Peyer's patch (tissue), 4 donors: Measurements from ENCODE around the gene ENAH. TPM values are rescaled to one million over a fixed set of nuclear protein-coding genes. Genes with fewer than 3 reads are reported as not detected.
A peak's percentile ranks its signal among the peaks of the same experiment; 100 is the strongest.

Source experiments
- DNase-seq, 3 donors: peaks; one replicate each; pipeline ENCODE4 v3.0.0-alpha.2; 2017 to 2019
- H3K27ac ChIP-seq, 4 donors: fragments of 200-600 bp; sonication (generic); one replicate each; pipeline ENCODE4 v1.5.1; 2016 to 2019
- H3K27me3 ChIP-seq, 2 donors: fragments of 200-600 bp; sonication (generic); one replicate each; pipeline ENCODE4 v1.5.1; 2019
- H3K36me3 ChIP-seq, 3 donors: fragments of 200-600 bp; sonication (generic); one replicate each; pipeline ENCODE4 v1.5.1; 2016 to 2019
- H3K4me1 ChIP-seq, 4 donors: fragments of 200-600 bp; sonication (generic); one replicate each; pipeline ENCODE4 v1.5.1; 2016 to 2019
- H3K4me3 ChIP-seq, 4 donors: fragments of 200-600 bp; sonication (generic); 1 replicate in 3 of 4; 2 replicates in 1 of 4; pipeline ENCODE4 v1.5.1; 2016 to 2019; ENCODE audit warnings: mild to moderate bottlenecking in 1 of 4
- H3K9me3 ChIP-seq, 4 donors: fragments of 200-600 bp; sonication (generic); one replicate each; pipeline ENCODE4 v1.5.1; 2016 to 2019; ENCODE audit warnings: mild to moderate bottlenecking in 1 of 4
- POLR2A ChIP-seq, 2 donors: fragments of 450-650 bp; IDR thresholded peaks; one replicate each; pipeline ENCODE4 v1.5.1; 2017; ENCODE audit warnings: antibody characterized with exemption in 2 of 2, mild to moderate bottlenecking in 2 of 2, moderate library complexity in 2 of 2
- total RNA-seq, 4 donors: library from RNA; depleted of rRNA; stranded (reverse); fragments of >200 nt; gene quantifications; one replicate each; pipeline ENCODE4 v1.1.0, GENCODE V29; 2016
- TF ChIP-seq, protein P1 (sequence below), 6 experiments: fragments of 450-650 bp in 4 of 6; fragments of 200-600 bp in 2 of 6; sonication (generic) in 1 of 6; IDR thresholded peaks; one replicate each; pipeline ENCODE4 v1.5.1; 2017 to 2019; ENCODE audit warnings: antibody characterized with exemption in 6 of 6, mild to moderate bottlenecking in 3 of 6, moderate library complexity in 1 of 6

Gene ENAH
- total RNA-seq, 4 donors from 2014 or later = 7.6 to 51.2 (median 16.5) TPM

DNA sequence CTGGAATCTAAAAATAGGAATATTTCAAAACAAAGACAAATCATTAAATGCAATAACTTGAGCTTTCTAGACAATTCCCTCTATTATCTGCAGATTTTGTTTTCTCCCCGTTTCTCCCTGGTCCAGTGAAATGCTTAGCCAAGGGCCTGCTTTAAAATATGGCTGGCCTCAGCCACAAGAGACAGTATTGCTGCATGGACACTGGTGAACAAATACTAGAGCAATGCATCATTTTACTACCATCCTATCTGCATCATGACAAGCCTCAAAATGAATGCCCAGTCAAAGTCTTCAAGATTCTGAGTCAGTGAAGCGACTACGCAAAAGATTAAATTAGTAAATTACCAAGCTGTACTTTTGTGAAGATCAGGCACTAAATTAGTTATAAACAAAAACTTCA lies 80.5 kb downstream of the ENAH start:
- no peak for TF ChIP-seq POLR2A (IDR thresholded peaks at IDR 0.05)
- TF ChIP-seq, protein P1, sequence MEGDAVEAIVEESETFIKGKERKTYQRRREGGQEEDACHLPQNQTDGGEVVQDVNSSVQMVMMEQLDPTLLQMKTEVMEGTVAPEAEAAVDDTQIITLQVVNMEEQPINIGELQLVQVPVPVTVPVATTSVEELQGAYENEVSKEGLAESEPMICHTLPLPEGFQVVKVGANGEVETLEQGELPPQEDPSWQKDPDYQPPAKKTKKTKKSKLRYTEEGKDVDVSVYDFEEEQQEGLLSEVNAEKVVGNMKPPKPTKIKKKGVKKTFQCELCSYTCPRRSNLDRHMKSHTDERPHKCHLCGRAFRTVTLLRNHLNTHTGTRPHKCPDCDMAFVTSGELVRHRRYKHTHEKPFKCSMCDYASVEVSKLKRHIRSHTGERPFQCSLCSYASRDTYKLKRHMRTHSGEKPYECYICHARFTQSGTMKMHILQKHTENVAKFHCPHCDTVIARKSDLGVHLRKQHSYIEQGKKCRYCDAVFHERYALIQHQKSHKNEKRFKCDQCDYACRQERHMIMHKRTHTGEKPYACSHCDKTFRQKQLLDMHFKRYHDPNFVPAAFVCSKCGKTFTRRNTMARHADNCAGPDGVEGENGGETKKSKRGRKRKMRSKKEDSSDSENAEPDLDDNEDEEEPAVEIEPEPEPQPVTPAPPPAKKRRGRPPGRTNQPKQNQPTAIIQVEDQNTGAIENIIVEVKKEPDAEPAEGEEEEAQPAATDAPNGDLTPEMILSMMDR (IDR thresholded peaks at IDR 0.05) = no peak
- no peaks in the 10 kb centered on the region for H3K9me3 ChIP-seq
- no peaks in the 10 kb centered on the region for H3K36me3 ChIP-seq
- H3K4me1 ChIP-seq = no peaks in the 10 kb centered on the region
- no peak overlapping the region for H3K27ac ChIP-seq
- no peak for DNase-seq
- H3K4me3 ChIP-seq = no peak overlapping the region
- H3K27me3 ChIP-seq = no peaks in the 10 kb centered on the region

DNA sequence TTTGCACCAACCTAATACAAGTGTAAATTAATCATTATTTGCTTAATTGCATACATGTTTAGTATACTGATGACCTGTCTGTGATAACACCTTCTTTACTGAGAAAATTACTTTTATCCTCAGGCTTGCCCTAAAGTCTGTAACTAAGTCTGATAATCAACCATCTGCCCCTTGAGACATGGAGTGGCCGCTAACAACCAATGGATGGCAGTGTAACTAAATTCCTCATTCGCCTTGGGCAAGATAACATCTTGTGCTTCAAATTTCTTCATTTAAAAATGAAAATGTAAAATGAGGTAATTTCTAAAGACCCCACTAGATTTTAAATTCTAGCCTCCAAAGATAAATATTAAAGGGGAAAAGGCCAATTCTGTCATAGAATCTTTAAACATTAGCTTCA lies 85.1 kb downstream of the ENAH start:
- Histone ChIP-seq H3K36me3 (no peaks in the 10 kb centered on the region), H3K27me3 (no peaks in the 10 kb centered on the region), H3K9me3 (no peaks in the 10 kb centered on the region), H3K4me1 (no peaks in the 10 kb centered on the region), H3K27ac (no peak overlapping the region), H3K4me3 (no peak overlapping the region)
- no peak for DNase-seq
- TF ChIP-seq, protein P1 (IDR thresholded peaks at IDR 0.05) = peak in 1 of 6 experiments; percentile 10
- TF ChIP-seq POLR2A (IDR thresholded peaks at IDR 0.05) = no peak

DNA sequence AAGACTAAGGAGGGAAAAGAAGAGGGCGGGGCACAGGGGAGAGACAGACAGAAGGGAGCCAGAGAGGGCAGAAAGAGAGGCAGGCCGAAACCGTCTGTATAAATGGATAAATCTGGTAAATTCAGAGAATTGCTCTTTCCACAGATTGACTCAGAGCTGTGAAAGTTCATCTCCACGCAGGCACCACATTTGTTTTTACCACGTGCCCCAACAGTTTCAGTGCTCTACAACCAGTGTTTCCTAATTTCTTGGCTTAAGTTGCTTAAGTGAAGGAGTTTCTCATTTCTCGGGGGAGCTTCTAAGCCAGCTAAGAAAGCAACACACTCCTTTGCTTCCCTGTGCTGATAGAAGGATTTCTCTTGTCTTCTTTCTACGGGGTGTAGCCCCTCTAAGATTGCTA lies 87.1 kb downstream of the ENAH start:
- Histone ChIP-seq H3K27me3 (no peaks in the 10 kb centered on the region), H3K4me1 (no peaks in the 10 kb centered on the region), H3K27ac (no peak overlapping the region), H3K4me3 (no peak overlapping the region), H3K36me3 (no peaks in the 10 kb centered on the region), H3K9me3 (no peaks in the 10 kb centered on the region)
- TF ChIP-seq POLR2A (IDR thresholded peaks at IDR 0.05) = no peak
- TF ChIP-seq, protein P1 (IDR thresholded peaks at IDR 0.05) = no peak
- DNase-seq = no peak

DNA sequence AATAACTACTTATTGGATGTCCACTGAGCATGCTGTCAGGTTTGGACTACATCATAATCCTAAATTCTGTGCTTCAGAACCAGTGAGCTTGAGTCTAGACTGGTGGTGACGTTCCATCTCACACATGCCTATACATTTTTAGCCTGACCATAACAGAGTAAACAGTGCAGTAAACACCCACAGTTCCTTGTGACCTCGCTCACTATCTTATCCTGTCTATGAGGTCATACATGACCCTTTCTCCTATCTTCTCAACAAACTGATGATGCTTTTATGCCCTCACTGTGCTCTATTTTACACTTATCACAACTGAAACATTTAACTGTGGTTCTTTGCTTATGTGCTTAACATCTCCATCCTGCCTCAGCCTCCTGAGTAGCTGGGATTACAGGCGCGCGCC lies 91.2 kb downstream of the ENAH start:
- H3K4me3 ChIP-seq = no peak overlapping the region
- H3K4me1 ChIP-seq = no peaks in the 10 kb centered on the region
- no peaks in the 10 kb centered on the region for H3K9me3 ChIP-seq
- no peak overlapping the region for H3K27ac ChIP-seq
- TF ChIP-seq, protein P1 (IDR thresholded peaks at IDR 0.05) = no peak
- TF ChIP-seq POLR2A (IDR thresholded peaks at IDR 0.05) = no peak
- DNase-seq = no peak
- no peaks in the 10 kb centered on the region for H3K36me3 ChIP-seq
- H3K27me3 ChIP-seq = no peaks in the 10 kb centered on the region

DNA sequence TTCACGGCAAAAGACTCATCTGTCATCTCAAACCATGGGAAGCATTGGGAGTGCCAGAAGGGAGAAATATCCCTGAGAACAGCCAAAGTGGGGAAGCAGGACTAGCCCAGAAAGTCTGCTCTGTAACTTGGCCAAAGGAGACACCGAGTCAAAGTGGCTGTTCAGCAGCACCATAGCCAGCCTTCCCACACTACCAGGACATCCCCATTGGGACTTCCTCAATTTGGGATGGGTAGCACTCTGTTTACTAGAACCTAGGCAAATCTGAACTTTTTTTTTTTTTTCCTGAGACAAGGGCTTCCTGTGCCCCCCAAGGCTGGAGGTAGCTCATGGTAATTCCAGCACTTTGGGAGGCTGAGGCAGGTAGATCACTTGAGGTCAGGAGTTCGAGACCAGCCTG lies 93.0 kb downstream of the ENAH start:
- Histone ChIP-seq H3K36me3 (no peaks in the 10 kb centered on the region), H3K27ac (no peak overlapping the region), H3K9me3 (no peaks in the 10 kb centered on the region), H3K4me1 (no peaks in the 10 kb centered on the region), H3K27me3 (no peaks in the 10 kb centered on the region), H3K4me3 (no peak overlapping the region)
- DNase-seq = no peak
- TF ChIP-seq, protein P1 (IDR thresholded peaks at IDR 0.05) = no peak
- TF ChIP-seq POLR2A (IDR thresholded peaks at IDR 0.05) = no peak

DNA sequence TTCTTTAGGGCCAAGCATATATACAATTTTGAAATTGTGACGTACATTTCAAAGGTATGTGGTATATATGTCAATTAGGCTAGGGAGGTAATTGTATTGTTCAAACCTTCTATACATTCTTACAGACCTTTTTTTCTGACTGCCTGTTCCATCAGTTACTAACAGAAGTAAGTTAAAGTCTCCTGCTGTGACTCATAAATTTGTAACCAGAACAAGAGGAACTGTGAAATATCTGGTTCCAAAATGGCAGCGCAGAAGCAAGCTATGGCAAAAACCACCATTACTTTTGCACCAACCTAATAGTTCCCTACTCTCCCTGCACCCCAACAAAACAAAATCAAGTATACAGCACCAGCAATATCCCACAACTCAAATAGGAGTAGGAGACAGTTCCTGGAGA lies 93.6 kb downstream of the ENAH start:
- DNase-seq = no peak
- no peaks in the 10 kb centered on the region for H3K9me3 ChIP-seq
- no peak for TF ChIP-seq POLR2A (IDR thresholded peaks at IDR 0.05)
- TF ChIP-seq, protein P1 (IDR thresholded peaks at IDR 0.05) = no peak
- H3K27me3 ChIP-seq = no peaks in the 10 kb centered on the region
- H3K4me3 ChIP-seq = no peak overlapping the region
- H3K4me1 ChIP-seq = no peaks in the 10 kb centered on the region
- H3K36me3 ChIP-seq = no peaks in the 10 kb centered on the region
- no peak overlapping the region for H3K27ac ChIP-seq
